Breast epithelium (tissue), 3 donors: ENCODE results near the gene SCML1.

Experiments used
- CTCF ChIP-seq, 3 donors: fragments of 450-650 bp; IDR thresholded peaks; one replicate each; pipeline ENCODE4 v1.5.1; 2016 to 2017; ENCODE audit warnings: antibody characterized with exemption in 3 of 3, mild to moderate bottlenecking in 3 of 3, moderate library complexity in 3 of 3
- POLR2A ChIP-seq: fragments of 450-650 bp; IDR thresholded peaks from one replicate; pipeline ENCODE4 v1.6.1; 2016; ENCODE audit warnings: antibody characterized with exemption, mild to moderate bottlenecking, moderate library complexity
- POLR2AphosphoS5 ChIP-seq, 3 donors: sonication (generic); formaldehyde crosslinking; IDR thresholded peaks; one replicate each; pipeline ENCODE4 v1.6.1; 2017; ENCODE audit warnings: antibody characterized with exemption in 3 of 3

DNA sequence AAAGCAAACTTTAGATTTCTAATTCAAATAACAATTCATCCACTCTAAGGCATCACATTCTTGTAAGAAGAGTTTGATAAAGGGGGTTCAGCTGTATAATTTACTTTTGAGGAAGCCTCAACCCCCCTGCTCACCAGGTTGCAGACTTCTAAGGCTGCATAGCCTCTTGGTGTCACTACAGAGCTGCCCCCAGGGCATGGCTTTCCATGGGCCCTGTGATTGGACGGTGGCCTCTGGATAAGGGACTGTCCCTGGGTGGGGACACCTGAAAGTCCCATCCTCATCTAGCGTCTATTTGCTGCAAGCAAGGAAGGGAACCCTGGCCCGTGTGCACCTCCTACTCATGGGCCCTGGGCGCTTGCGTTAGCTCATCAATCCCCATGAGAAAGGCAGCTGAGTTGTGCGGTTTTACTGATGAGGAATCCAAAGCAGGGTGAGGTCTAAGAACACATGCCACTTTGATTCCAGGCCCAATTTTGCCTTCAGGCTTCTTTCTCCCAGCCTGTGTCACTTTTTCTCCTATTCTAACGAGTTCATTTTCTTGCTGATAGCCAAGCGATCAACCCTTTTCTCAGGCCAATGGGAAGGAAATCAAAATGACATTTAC is 51.8 kb downstream of the SCML1 start:
- TF ChIP-seq CTCF (IDR thresholded peaks at IDR 0.05) (no peak), POLR2AphosphoS5 (IDR thresholded peaks at IDR 0.05) (no peak), POLR2A (no peak)
